Right lobe of liver (tissue), 6 donors: ENCODE measurements around the gene MYH14. TPM values are rescaled to one million over a fixed set of nuclear protein-coding genes. Genes with fewer than 3 reads are reported as not detected.

ENCODE experiments used
- ATAC-seq, 4 donors: fragments of 200-7000 bp; cut with Tn5 transposase; one replicate each; pipeline ENCODE4 v1.9.1; 2020; ENCODE audit warnings: mild to moderate bottlenecking in 4 of 4, moderate library complexity in 4 of 4
- DNase-seq, 3 donors: peaks; one replicate each; pipeline ENCODE4 v3.0.0-alpha.2; 2020
- H3K27ac ChIP-seq, 3 donors: fragments of 200-600 bp; one replicate each; pipeline ENCODE4 v1.8.0; 2022
- H3K27me3 ChIP-seq, 2 donors: fragments of 200-600 bp; one replicate each; pipeline ENCODE4 v1.8.0; 2022
- H3K36me3 ChIP-seq, 4 donors: fragments of 200-600 bp; sonication (generic) in 1 of 4; one replicate each; pipeline versions ENCODE4 v1.5.1 to v1.8.0; 2017 to 2022; ENCODE audit warnings: control low read depth in 1 of 4
- H3K4me1 ChIP-seq, 4 donors: fragments of 200-600 bp; sonication (generic) in 1 of 4; one replicate each; pipeline versions ENCODE4 v1.5.1 to v1.8.0; 2017 to 2022; ENCODE audit warnings: control low read depth in 1 of 4
- H3K4me3 ChIP-seq, 3 donors: fragments of 200-600 bp; one replicate each; pipeline ENCODE4 v1.8.0; 2022
- H3K9me3 ChIP-seq, 4 donors: fragments of 200-600 bp; sonication (generic) in 1 of 4; one replicate each; pipeline versions ENCODE4 v1.5.1 to v1.8.0; 2017 to 2022; ENCODE audit warnings: control low read depth in 1 of 4
- CTCF ChIP-seq, 4 donors: fragments of 200-600 bp in 3 of 4; fragments of 450-650 bp in 1 of 4; IDR thresholded peaks; one replicate each; pipeline versions ENCODE4 v1.5.1 to v1.8.0; 2016 to 2022; ENCODE audit warnings: antibody characterized with exemption in 4 of 4, mild to moderate bottlenecking in 2 of 4
- POLR2A ChIP-seq: fragments of 450-650 bp; IDR thresholded peaks from one replicate; pipeline ENCODE4 v1.6.1; 2017; ENCODE audit warnings: antibody characterized with exemption, mild to moderate bottlenecking
- WGBS: methylation state at CpG from one replicate; pipeline ENCODE4 v1.1.6; 2018; ENCODE audit warnings: low coverage, low lambda C conversion rate; ENCODE audit not compliant: insufficient coverage; ENCODE audit errors: missing lambda C conversion rate; 5-methylcytosine and 5-hydroxymethylcytosine counted together
- intact Hi-C, 2 donors: fragments of 100-400 bp; cut with DNase I; formaldehyde crosslinking; loops; one replicate each; pipeline versions ENCODE4 v1.11.2 to v1.14.1; 2022
- total RNA-seq, 6 experiments: library from RNA; depleted of rRNA in 2 of 6; stranded (reverse); fragments of >200 nt in 2 of 6; fragmentation: NEBNext Ultra II Directional in 3 of 6; extraction: Animal tissue kit (Norgen Biotek cat#: 25700) in 3 of 6; gene quantifications; one replicate each; pipeline versions ENCODE4 v1.1.0 to v1.2.4, GENCODE V29; 2016 to 2023
- donor health status: DM: no; HTN: yes; CAD: no.
- donor health status: DM: no; HTN: no; CAD: no.
- donor health status: DM: no; HTN: no; CAD: no.
- donor health status: DM: no; HTN: yes; CAD: no.
- donor health status: DM: no; HTN: yes; CAD: no.

MYH14 gene
- total RNA-seq, 6 experiments from 2014 or later = 49.1 to 89.0 (median 65.8) TPM

DNA sequence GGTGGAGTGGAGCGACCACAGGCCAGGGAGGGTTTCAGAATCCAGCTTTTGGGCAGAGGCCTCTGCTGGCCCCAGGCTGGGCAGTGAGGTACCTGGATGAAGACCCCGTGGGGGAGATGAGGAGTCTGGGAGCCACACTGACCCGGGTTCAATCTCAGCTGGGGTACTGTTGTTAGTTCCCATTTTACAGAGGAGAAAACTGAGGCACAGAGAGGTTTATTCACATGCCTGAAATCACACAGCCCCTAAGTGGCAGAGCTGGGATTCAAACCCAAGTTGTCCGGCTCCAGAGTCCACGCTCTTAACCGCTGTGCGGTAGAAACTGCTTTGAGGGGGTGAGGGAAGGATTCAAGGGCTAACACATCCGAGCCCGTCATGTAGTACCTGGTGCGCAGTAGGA lies 45.0 kb downstream of the MYH14 start:
- no CpG with 5 or more reads among the region's 10 CpGs for WGBS
- no peak for TF ChIP-seq POLR2A
- no peak for TF ChIP-seq CTCF (IDR thresholded peaks at IDR 0.05)
- Histone ChIP-seq H3K36me3 (peaks cover 0 to 12% (median 6%) of the 10 kb centered on the region in 4 donors), H3K9me3 (peaks cover 0 to 8% (median 3%) of the 10 kb centered on the region in 4 donors), H3K27ac (no peak overlapping the region), H3K4me3 (no peak overlapping the region), H3K4me1 (no peaks in the 10 kb centered on the region), H3K27me3 (no peaks in the 10 kb centered on the region)
- DNase-seq (no peak), ATAC-seq (peak in 1 of 4 donors; percentile 17)
- intact Hi-C loops = no loop called here

- intact Hi-C loops = no loop called here
- Histone ChIP-seq H3K27ac (no peak overlapping the region), H3K9me3 (peaks cover 0 to 8% (median 3%) of the 10 kb centered on the region in 4 donors), H3K36me3 (peaks cover 0 to 12% (median 8%) of the 10 kb centered on the region in 4 donors), H3K4me1 (no peaks in the 10 kb centered on the region), H3K27me3 (no peaks in the 10 kb centered on the region), H3K4me3 (no peak overlapping the region)
- ATAC-seq = peak in 1 of 4 donors; percentile 21
- DNase-seq = no peak
- WGBS = 80% methylated on average over 1 of the region's 19 CpGs
- TF ChIP-seq CTCF (IDR thresholded peaks at IDR 0.05) = no peak
These were observed 45.4 kb downstream of the MYH14 start for GRCh38 chr19:50248826-50249225.

GRCh38 chr19:50249636-50250035 lies 46.2 kb downstream of the MYH14 start:
- ATAC-seq = no peak
- 69% methylated on average over 8 of the region's 16 CpGs for WGBS
- H3K36me3 ChIP-seq = peaks cover 0 to 17% (median 8%) of the 10 kb centered on the region in 4 donors

GRCh38 chr19:50250450-50251136 lies 47.2 kb downstream of the MYH14 start:
- no peaks in the 10 kb centered on the region for H3K27me3 ChIP-seq
- H3K4me1 ChIP-seq = no peaks in the 10 kb centered on the region
- DNase-seq (no peak), ATAC-seq (peak in 1 of 4 donors; percentile 18)
- intact Hi-C loops = loop anchor here in 1 of 2 donors (10.0 kb wide), 1 partner anchor 86 kb away; the partner anchor contains the start of gene IZUMO2
- no peak overlapping the region for H3K4me3 ChIP-seq
- 90% methylated on average over 5 of the region's 15 CpGs for WGBS
- H3K9me3 ChIP-seq = peaks cover 0 to 8% (median 3%) of the 10 kb centered on the region in 4 donors
- no peak for TF ChIP-seq POLR2A
- TF ChIP-seq CTCF (IDR thresholded peaks at IDR 0.05) = no peak
- H3K27ac ChIP-seq = no peak overlapping the region
- H3K36me3 ChIP-seq = peaks cover 0 to 19% (median 9%) of the 10 kb centered on the region in 4 donors

More at GRCh38 chr19:50249636-50250035, 46.2 kb downstream of the MYH14 start:
- Histone ChIP-seq H3K27me3 (no peaks in the 10 kb centered on the region), H3K27ac (no peak overlapping the region), H3K9me3 (peaks cover 0 to 8% (median 3%) of the 10 kb centered on the region in 4 donors), H3K4me3 (no peak overlapping the region), H3K4me1 (no peaks in the 10 kb centered on the region)
- TF ChIP-seq CTCF (IDR thresholded peaks at IDR 0.05) (no peak), POLR2A (no peak)
- intact Hi-C loops = loop anchor here in 1 of 2 donors (10.0 kb wide), 1 partner anchor 85 kb away; the partner anchor contains the start of gene IZUMO2
- DNase-seq = no peak
